Stimulated activated CD8-positive, alpha-beta memory T cell treated with anti-CD3 and anti-CD28 coated beads, Interleukin-7, amount 100 ng/mL, for 1 hour (primary cell): ENCODE results near the gene PMAIP1.

Experiments used
- DNase-seq, 2 donors: peaks; one replicate each; pipeline ENCODE4 v3.0.0-alpha.2; 2020; ENCODE audit warnings: low read depth in 2 of 2

Gene PMAIP1

GRCh38 chr18:59912007-59912550, 12.3 kb downstream of the PMAIP1 start:
- DNase-seq: no peak

- no peak for DNase-seq
Observed at GRCh38 chr18:59915606-59916005, 15.8 kb downstream of the PMAIP1 start.

GRCh38 chr18:59916746-59917145, 16.9 kb downstream of the PMAIP1 start:
- no peak for DNase-seq

- no peak for DNase-seq
Observed at GRCh38 chr18:59917422-59917821, 17.6 kb downstream of the PMAIP1 start.

GRCh38 chr18:59918320-59918755, 18.5 kb downstream of the PMAIP1 start:
- DNase-seq: no peak

GRCh38 chr18:59918997-59919396, 19.2 kb downstream of the PMAIP1 start:
- DNase-seq: no peak

GRCh38 chr18:59921384-59921891, 21.6 kb downstream of the PMAIP1 start:
- no peak for DNase-seq

- DNase-seq: no peak
Observed at GRCh38 chr18:59923539-59924196, 23.9 kb downstream of the PMAIP1 start.

GRCh38 chr18:59926131-59926530, 26.3 kb downstream of the PMAIP1 start:
- DNase-seq: no peak

GRCh38 chr18:59927246-59927825, 27.5 kb downstream of the PMAIP1 start:
- DNase-seq: no peak

- no peak for DNase-seq
Observed at GRCh38 chr18:59928201-59928600, 28.4 kb downstream of the PMAIP1 start.

GRCh38 chr18:59929621-59930295, 30.0 kb downstream of the PMAIP1 start:
- DNase-seq: no peak

- no peak for DNase-seq
Observed at GRCh38 chr18:59932401-59932800, 32.6 kb downstream of the PMAIP1 start.

GRCh38 chr18:59938676-59939075, 38.9 kb downstream of the PMAIP1 start:
- no peak for DNase-seq

GRCh38 chr18:59939127-59939526, 39.3 kb downstream of the PMAIP1 start:
- no peak for DNase-seq

- DNase-seq: no peak
Observed at GRCh38 chr18:59940068-59940467, 40.3 kb downstream of the PMAIP1 start.

GRCh38 chr18:59941331-59941730, 41.5 kb downstream of the PMAIP1 start:
- DNase-seq: no peak

- no peak for DNase-seq
Observed at GRCh38 chr18:59942601-59943000, 42.8 kb downstream of the PMAIP1 start.

- DNase-seq: no peak
Observed at GRCh38 chr18:59945544-59945943, 45.7 kb downstream of the PMAIP1 start.

GRCh38 chr18:59950215-59950944, 50.6 kb downstream of the PMAIP1 start:
- no peak for DNase-seq

GRCh38 chr18:59951591-59951990, 51.8 kb downstream of the PMAIP1 start:
- no peak for DNase-seq
